Suprapubic skin (tissue), 4 donors: ENCODE results near the gene TRPM1. TPM values are rescaled to one million over a fixed set of nuclear protein-coding genes. Genes with fewer than 3 reads are reported as not detected.

Experiments
- DNase-seq, 2 donors: peaks; one replicate each; pipeline ENCODE4 v3.0.0-alpha.2; 2019; ENCODE audit warnings: low spot score in 2 of 2
- H3K27ac ChIP-seq: fragments of 200-600 bp; sonication (generic); one replicate; pipeline ENCODE4 v1.5.1; 2019
- H3K27me3 ChIP-seq: fragments of 200-600 bp; sonication (generic); one replicate; pipeline ENCODE4 v1.5.1; 2019
- H3K36me3 ChIP-seq: fragments of 200-600 bp; sonication (generic); one replicate; pipeline ENCODE4 v1.5.1; 2019
- H3K4me1 ChIP-seq: fragments of 200-600 bp; sonication (generic); one replicate; pipeline ENCODE4 v1.5.1; 2019
- H3K4me3 ChIP-seq: fragments of 200-600 bp; sonication (generic); one replicate; pipeline ENCODE4 v1.5.1; 2019; ENCODE audit warnings: mild to moderate bottlenecking
- H3K9me3 ChIP-seq: fragments of 200-600 bp; sonication (generic); one replicate; pipeline ENCODE4 v1.5.1; 2019
- EP300 ChIP-seq: sonication (generic); formaldehyde crosslinking; IDR thresholded peaks from one replicate; pipeline ENCODE4 v1.6.1; 2017; ENCODE audit warnings: antibody characterized with exemption
- POLR2A ChIP-seq, 2 donors: fragments of 450-650 bp; IDR thresholded peaks; one replicate each; pipeline ENCODE4 v1.6.1; 2017; ENCODE audit warnings: antibody characterized with exemption in 2 of 2, mild to moderate bottlenecking in 2 of 2, moderate library complexity in 2 of 2
- POLR2AphosphoS5 ChIP-seq, 3 donors: sonication (generic); formaldehyde crosslinking; IDR thresholded peaks; one replicate each; pipeline ENCODE4 v1.6.1; 2017; ENCODE audit warnings: antibody characterized with exemption in 3 of 3
- WGBS: methylation state at CpG from one replicate; pipeline ENCODE4 v1.1.5; 2018; 5-methylcytosine and 5-hydroxymethylcytosine counted together
- total RNA-seq, 4 donors: library from RNA; depleted of rRNA; stranded (reverse); fragments of >200 nt; gene quantifications; one replicate each; pipeline ENCODE4 v1.1.0, GENCODE V29; 2016
- TF ChIP-seq, protein P1 (sequence below), 2 donors: fragments of 200-600 bp in 1 of 2; fragments of 450-650 bp in 1 of 2; sonication (generic) in 1 of 2; IDR thresholded peaks; one replicate each; pipeline ENCODE4 v1.5.1; 2016 to 2019; ENCODE audit warnings: antibody characterized with exemption in 2 of 2, mild to moderate bottlenecking in 1 of 2, moderate library complexity in 1 of 2

The TRPM1 gene
- total RNA-seq, 4 donors from 2014 or later = 5.1 to 15.2 (median 10.2) TPM

DNA sequence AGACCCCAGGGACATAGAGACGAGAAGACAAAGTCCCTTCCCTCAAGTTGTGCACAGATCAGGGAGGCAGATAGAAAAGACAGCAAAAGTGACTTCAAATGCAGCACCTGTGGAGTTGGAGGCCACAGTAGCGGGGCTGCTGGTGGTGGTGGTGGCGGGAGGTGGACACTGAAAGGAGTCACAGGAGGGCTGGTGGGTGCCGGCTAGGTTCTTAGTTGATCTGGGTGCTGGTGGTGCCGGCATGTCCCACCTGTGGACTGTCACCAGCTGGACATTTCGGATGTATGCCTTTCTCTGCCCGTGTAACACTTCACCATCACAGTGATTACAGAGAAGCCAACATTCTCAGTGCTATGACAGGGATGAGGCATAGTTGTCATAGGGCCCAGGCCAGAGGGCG, 60.9 kb downstream of the TRPM1 start:
- Histone ChIP-seq H3K27me3 (no peaks in the 10 kb centered on the region), H3K36me3 (no peaks in the 10 kb centered on the region), H3K4me3 (no peak overlapping the region), H3K4me1 (no peaks in the 10 kb centered on the region), H3K9me3 (no peaks in the 10 kb centered on the region), H3K27ac (no peak overlapping the region)
- WGBS = 92% methylated on average over 4 of the region's 8 CpGs
- TF ChIP-seq, protein P1, sequence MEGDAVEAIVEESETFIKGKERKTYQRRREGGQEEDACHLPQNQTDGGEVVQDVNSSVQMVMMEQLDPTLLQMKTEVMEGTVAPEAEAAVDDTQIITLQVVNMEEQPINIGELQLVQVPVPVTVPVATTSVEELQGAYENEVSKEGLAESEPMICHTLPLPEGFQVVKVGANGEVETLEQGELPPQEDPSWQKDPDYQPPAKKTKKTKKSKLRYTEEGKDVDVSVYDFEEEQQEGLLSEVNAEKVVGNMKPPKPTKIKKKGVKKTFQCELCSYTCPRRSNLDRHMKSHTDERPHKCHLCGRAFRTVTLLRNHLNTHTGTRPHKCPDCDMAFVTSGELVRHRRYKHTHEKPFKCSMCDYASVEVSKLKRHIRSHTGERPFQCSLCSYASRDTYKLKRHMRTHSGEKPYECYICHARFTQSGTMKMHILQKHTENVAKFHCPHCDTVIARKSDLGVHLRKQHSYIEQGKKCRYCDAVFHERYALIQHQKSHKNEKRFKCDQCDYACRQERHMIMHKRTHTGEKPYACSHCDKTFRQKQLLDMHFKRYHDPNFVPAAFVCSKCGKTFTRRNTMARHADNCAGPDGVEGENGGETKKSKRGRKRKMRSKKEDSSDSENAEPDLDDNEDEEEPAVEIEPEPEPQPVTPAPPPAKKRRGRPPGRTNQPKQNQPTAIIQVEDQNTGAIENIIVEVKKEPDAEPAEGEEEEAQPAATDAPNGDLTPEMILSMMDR (IDR thresholded peaks at IDR 0.05) = no peak
- no peak for TF ChIP-seq POLR2A (IDR thresholded peaks at IDR 0.05)
- TF ChIP-seq POLR2AphosphoS5 (IDR thresholded peaks at IDR 0.05) = no peak
- no peak for TF ChIP-seq EP300
- no peak for DNase-seq

DNA sequence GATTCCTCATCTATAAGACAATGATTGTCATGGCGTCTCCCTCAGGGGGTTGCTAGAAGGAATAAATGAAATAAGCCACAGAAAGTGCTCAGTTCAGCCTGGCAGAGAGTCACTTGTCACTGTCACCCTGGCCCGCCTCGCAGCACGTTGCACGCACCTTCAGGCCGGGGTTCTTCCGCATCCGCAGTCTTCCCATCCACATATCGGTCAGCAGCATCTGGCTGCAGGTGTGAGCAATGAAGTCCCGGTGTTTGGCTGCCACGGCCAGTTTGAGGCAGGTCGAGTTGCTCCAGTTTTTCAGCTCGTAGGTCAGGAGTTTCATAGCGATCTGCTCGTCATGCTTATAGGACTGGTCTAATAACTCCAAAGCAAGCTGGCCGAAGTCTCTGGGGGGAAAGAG, 61.6 kb downstream of the TRPM1 start:
- no peak overlapping the region for H3K27ac ChIP-seq
- H3K36me3 ChIP-seq = no peaks in the 10 kb centered on the region
- WGBS = 97% methylated on average over 16 of the region's 16 CpGs
- no peak for DNase-seq
- no peaks in the 10 kb centered on the region for H3K27me3 ChIP-seq
- no peak for TF ChIP-seq EP300
- TF ChIP-seq POLR2A (IDR thresholded peaks at IDR 0.05) = no peak
- TF ChIP-seq, protein P1 (IDR thresholded peaks at IDR 0.05) = no peak
- TF ChIP-seq POLR2AphosphoS5 (IDR thresholded peaks at IDR 0.05) = no peak
- no peaks in the 10 kb centered on the region for H3K4me1 ChIP-seq
- H3K9me3 ChIP-seq = no peaks in the 10 kb centered on the region
- H3K4me3 ChIP-seq = no peak overlapping the region

DNA sequence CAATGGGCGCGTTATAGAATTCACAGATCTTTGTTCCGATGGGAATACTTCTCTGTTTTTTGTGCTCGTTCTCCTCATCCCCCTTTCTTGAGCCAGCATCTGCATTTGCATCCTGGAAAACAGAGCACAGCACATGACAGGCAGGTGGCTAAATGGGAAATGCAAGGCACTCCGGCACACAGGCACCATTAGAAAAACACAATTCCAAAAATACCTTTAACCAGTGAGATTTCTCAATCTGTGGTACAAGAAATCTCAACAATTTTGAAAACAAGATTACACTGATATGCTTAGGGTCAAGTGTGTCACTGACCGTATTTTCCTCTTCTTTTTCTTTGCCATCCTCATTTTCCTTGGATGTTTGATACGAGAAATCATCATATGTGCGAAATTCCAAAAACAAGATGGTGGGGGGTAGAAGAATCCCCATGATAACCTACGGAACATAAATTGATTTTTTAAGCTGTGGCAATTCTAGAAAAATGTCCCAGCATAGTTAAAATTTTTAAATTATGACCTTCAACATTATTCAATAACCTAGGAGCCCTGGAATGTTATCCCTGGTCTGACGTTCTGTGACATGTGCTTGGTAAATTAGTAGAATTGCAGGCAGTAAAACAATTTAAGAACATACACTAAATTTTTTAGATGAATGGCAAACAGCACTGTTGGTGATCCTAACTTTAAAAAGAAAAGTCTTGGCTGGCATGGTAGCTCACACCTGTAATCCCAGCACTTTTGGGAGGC, 63.6 kb downstream of the TRPM1 start:
- WGBS = 96% methylated on average over 10 of the region's 10 CpGs
- H3K36me3 ChIP-seq = no peaks in the 10 kb centered on the region

DNA sequence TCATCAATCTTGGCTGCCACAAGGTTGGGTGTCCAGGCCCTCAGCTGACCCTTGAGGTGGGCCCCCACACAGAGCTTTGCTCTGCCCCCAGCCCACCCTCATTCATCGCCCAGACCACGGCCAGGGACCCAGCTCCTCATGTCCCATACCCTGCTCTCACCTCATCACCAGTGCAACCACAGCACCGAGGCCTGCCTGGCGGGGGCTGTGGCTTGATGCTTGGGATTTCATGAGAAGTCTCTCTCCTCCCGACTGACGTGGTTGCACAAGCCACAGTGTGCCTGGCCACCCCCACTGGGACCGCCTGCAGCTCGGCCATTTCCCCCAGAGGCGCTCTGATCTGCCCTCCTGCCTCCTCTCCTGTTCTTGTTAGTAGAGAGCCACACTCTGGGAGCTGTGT, 64.7 kb downstream of the TRPM1 start:
- peaks cover 12% of the 10 kb centered on the region for H3K4me1 ChIP-seq
- TF ChIP-seq, protein P1 (IDR thresholded peaks at IDR 0.05) = no peak
- TF ChIP-seq EP300 (no peak), POLR2A (IDR thresholded peaks at IDR 0.05) (no peak), POLR2AphosphoS5 (IDR thresholded peaks at IDR 0.05) (no peak)
- H3K9me3 ChIP-seq = no peaks in the 10 kb centered on the region
- H3K36me3 ChIP-seq = no peaks in the 10 kb centered on the region
- WGBS = 93% methylated on average over 6 of the region's 9 CpGs
- no peak overlapping the region for H3K4me3 ChIP-seq
- H3K27ac ChIP-seq = no peak overlapping the region
- DNase-seq = no peak
- no peaks in the 10 kb centered on the region for H3K27me3 ChIP-seq

More for the DNA sequence above, 63.6 kb downstream of the TRPM1 start:
- H3K27ac ChIP-seq = no peak overlapping the region
- H3K27me3 ChIP-seq = no peaks in the 10 kb centered on the region
- no peak for TF ChIP-seq POLR2AphosphoS5 (IDR thresholded peaks at IDR 0.05)
- TF ChIP-seq EP300 = no peak
- TF ChIP-seq, protein P1 (IDR thresholded peaks at IDR 0.05) = no peak
- TF ChIP-seq POLR2A (IDR thresholded peaks at IDR 0.05) = no peak
- H3K4me1 ChIP-seq = peaks cover 8% of the 10 kb centered on the region
- no peak overlapping the region for H3K4me3 ChIP-seq
- DNase-seq = no peak
- H3K9me3 ChIP-seq = no peaks in the 10 kb centered on the region

DNA sequence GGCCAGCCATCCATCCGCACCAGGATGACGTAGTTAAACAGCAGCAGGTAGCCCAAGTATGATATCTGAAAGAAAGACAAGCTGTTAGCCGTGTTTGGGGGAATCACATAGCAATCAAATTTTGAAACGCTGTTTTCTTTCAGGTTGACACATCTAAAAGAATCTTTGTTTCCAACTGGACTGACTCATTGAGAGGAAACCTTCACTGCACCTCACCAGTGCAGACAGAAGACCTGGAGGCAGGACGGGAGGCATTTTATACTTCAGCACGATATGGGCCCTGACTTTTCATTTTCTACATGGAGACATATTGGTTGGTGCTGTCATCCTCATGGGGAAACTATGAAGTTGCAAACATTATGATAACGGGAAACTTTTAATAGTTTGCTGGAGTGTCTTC, 65.9 kb downstream of the TRPM1 start:
- no peak for DNase-seq
- 85% methylated on average over 7 of the region's 7 CpGs for WGBS
- Histone ChIP-seq H3K9me3 (no peaks in the 10 kb centered on the region), H3K27me3 (no peaks in the 10 kb centered on the region), H3K36me3 (no peaks in the 10 kb centered on the region), H3K4me3 (no peak overlapping the region), H3K27ac (no peak overlapping the region), H3K4me1 (peaks cover 12% of the 10 kb centered on the region)
- no peak for TF ChIP-seq POLR2AphosphoS5 (IDR thresholded peaks at IDR 0.05)
- TF ChIP-seq POLR2A (IDR thresholded peaks at IDR 0.05) = no peak
- no peak for TF ChIP-seq EP300
- TF ChIP-seq, protein P1 (IDR thresholded peaks at IDR 0.05) = no peak
